GM04504 (cell line): ENCODE results near the gene NEDD4L.

Experiments
- DNase-seq: peaks from one replicate; pipeline ENCODE4 v3.0.0-alpha.2; 2012; ENCODE audit warnings: low read depth

Gene NEDD4L

DNA sequence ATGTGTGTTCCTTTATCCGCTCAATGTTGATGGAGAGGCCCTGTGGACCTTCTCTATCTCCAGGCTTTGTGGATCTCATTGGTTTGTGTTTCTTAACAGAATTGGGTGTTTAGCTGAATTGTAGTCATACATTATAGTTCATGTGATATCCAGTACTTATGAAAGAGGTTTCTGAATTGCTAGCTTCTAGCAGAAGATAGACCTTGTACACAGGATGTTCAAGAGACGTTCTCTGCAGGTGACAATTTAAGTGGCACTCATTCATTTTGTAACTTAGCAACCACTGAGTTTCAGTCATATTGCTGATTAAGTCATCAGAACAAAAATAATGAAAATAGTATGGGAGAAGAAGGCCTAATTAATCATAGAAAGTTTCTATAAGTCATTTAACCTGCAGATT is 305.6 kb downstream of the NEDD4L start:
- DNase-seq, result no peak

DNA sequence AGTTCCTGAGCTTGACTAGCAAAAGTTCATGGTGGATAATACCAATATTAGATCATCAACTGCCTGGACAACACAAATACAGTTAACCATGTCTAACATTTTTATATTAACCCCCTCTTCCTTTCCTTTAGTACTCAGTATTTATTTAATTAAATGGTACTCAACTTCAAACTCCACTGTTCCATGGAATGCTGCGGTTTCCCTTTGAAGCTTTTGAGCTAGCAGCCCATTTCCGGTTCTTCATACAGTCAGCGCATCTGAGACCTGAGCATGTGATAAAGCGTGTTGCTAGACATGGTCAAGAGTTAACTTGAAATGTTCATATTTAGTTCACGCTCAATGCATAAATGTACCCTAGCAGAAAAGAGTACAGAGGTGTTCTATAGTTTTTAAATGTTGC is 306.5 kb downstream of the NEDD4L start:
- DNase-seq, result no peak

DNA sequence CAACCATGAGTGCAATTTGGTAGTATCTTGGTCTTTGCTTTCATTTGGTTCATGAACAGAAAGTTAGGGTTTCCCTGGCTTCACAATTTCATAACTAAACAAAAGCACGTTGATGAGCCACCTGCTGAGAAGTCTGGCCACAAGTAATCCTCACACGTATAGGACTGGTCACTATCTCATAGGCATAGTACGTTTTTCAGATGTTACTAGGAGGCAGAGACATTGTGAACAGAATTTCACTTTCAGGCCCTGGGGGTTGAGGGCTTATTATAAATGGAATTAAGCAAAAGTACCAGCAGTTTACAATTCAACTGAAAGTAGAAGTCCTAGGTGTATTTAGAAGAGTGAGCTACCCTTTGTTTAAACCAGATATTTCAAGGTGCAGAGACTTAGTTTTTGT is 307.8 kb downstream of the NEDD4L start:
- no peak for DNase-seq

DNA sequence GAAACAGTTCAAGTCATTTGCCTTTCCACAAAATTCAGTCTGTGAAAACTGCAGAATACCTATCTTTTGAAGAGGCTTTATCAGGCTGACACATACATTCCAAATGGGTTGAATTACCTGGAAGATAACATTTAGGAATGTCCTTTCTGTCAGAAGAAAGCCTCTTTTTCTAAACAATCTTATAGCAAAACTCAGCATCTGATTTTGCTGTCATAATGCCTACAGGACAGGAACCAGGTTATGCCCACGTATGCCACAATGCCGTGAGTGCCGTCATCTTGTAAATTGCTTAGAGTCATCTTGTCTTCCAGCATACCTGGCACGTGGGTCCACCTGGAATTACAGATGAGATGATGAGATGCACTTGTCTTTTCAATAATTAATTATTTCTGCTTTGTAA is 309.6 kb downstream of the NEDD4L start:
- DNase-seq, result no peak

GRCh38 chr18:58354051-58354450 is 310.0 kb downstream of the NEDD4L start:
- DNase-seq, result no peak

DNA sequence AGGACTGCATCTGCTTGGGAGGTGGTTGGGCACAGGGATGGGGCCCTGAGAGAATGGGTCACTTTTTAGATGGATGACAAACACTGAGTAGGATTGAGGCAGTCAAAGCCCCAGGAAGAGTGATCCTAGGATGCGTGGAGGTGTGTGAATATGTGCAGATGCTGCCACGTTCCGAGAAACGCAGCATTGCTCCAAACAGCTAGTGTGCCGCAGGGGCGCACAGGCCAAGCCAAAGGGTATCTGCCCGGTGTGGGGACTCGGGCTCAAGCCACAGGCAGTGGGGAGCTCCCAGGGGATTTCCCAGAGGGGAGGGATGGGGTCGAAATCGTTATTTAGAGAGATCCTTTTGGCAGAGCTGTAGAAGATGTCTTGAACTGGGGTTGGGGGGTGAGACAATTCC is 310.8 kb downstream of the NEDD4L start:
- no peak for DNase-seq

- no peak for DNase-seq
Observed at GRCh38 chr18:58355243-58355642, 311.2 kb downstream of the NEDD4L start.

- DNase-seq, result no peak
Observed at GRCh38 chr18:58359218-58359617, 315.2 kb downstream of the NEDD4L start.

- DNase-seq, result no peak
Observed at GRCh38 chr18:58359620-58360019, 315.6 kb downstream of the NEDD4L start.

- DNase-seq, result no peak
Observed at GRCh38 chr18:58360324-58360723, 316.3 kb downstream of the NEDD4L start.

- no peak for DNase-seq
Observed at GRCh38 chr18:58361212-58361611, 317.2 kb downstream of the NEDD4L start.

DNA sequence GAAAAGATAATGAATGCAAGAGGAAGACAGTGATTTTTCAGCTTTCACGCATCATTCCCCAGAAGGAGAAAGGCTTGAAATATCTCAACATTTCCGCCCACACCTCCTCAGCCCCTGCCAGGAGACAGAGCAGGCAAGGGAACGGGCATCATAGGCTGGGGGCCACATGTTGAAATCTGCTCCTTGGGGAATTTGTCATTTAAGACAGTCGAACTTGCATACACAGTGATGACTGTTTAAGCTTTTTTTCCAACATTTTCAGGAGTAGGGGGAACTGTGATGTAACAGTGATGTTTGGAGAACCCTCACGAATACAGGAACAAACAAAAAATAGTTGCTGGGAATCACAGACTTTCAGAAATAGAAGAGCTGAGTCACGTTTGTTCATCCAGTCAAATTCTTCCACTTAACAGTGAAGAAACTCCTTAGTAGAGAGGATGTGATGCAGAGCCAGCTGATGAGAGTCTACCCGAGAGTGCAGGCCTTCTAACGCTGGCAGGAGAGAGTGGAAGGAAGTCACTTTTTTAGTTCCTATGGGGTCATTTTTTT is 318.1 kb downstream of the NEDD4L start:
- peak; percentile 85 for DNase-seq

DNA sequence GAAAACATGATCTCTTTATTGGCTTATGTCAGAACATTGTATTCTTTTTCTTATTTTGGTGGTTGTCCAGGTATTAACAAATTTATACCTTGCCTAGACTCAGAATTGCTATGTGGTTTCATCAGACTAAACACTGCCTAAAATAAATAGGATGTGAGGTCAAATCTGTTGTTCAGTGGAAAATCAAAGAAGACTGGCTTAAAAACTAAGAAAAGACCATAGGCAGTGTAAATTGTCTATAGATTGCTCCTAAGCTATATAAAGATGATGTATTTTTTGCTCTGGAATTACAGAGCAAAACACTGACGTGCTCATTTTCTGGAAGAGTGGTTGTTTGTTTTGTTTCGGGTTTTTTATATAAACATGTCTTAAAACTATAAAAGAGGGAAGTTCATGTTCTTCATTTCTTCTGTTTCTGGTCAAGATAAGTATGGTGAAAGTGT is 318.8 kb downstream of the NEDD4L start:
- DNase-seq, result no peak

GRCh38 chr18:58363767-58364540 is 319.9 kb downstream of the NEDD4L start:
- peak; percentile 16 for DNase-seq

GRCh38 chr18:58364876-58365528 is 321.0 kb downstream of the NEDD4L start:
- DNase-seq, result peak; percentile 28

DNA sequence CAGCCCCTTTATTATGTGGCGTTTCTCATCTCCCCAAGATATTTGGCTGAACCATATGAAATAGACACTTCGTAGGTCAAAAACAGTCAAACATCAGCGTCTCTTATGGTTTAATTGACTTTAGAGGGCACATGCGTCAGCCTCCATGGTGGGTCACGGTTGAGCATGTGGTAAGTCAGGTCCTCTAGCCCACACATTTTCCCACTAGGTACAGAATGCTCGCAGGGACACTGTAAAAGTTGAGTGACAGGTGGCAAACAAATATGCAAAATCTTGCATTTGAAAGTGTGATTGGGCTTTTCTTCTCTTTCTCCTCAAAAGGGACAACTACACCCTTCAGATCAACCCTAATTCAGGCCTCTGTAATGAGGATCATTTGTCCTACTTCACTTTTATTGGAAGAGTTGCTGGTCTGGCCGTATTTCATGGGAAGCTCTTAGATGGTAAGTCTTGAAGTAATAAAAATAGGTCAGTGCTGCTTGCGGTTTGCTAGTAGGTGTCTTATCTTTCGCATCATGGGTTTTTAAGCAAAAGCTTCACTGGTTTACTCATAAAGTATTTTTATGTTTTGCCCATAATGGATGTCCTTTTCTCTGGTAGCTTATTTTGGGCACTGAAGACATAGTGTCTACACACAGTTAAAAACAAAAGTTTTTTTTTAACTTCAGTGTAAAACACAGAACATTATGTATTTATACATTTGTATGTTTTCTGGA is 323.6 kb downstream of the NEDD4L start:
- no peak for DNase-seq

DNA sequence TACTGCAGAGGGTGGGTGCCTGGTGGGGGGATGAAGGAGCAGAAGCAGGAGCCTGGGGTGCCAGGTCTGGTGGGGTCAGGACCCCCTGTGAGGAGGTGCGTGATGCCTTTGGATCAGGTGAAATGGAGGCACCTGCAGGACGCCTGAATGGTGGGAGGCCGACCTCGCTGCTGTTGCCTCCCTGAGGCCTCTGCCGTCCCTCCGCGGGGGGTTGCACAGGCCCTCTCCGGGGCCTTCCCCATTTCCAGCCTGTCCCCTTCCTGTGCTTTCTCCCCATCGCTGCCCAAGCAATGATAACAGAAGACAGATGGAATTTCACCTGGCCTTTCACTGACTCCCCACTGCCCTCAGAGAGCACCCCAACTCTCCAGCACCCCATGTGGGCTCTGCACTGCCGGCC is 325.6 kb downstream of the NEDD4L start:
- DNase-seq, result no peak

GRCh38 chr18:58370038-58370580 is 326.1 kb downstream of the NEDD4L start:
- no peak for DNase-seq

DNA sequence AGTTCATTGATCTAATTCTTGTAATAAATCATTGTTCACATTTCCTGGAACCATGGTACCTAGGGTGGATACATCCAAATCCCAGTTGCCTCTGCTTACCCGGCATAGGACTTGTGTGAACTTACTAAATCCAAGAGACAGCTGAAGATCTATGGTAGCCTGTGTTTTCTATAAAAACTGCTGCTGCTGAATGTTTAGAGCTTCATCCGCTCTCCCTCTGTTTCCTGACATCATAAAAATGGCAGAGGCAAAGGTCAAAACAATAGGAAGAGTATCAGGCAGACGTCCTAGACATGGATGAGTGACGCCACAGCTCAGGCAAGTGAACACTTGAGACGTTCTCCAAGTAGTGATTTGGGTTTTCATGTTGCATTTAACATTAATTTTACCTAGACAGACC is 326.6 kb downstream of the NEDD4L start:
- DNase-seq, result no peak

DNA sequence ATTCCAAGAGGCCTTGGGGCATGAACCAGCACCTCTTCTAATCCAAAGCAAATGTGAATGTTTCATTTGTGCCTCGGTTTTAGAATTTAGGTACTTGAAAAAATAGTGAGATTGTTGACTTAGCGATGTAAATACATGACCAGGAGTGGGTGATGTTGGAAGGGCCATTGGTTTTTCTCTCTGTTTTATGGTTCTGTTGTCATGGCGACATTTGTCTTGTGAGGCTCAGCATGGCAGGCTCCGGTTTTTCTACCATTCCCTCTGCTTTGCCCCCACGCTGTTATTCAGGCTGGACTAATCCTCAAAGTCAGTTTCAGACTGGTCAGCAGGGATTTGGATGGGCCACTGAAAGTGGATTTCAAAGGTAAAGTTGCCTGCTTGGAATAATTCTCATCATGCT is 329.5 kb downstream of the NEDD4L start:
- no peak for DNase-seq

- no peak for DNase-seq
Observed at GRCh38 chr18:58375051-58375450, 331.0 kb downstream of the NEDD4L start.
